NOMO-1 treated with dmso at 0.1 percent for 144 hours (cell line): ENCODE results near the gene ZNF337.
"Not testable (repeated sequence)": the region's sequence is repeated elsewhere in the genome, so short reads cannot be mapped to it uniquely, and the experiment has no call there.

Experiments used
- DNase-seq: peaks from one replicate; lab custom pipeline; 2025; ENCODE audit not compliant: unreplicated experiment; lab: John Stamatoyannopoulos, UW

Gene ZNF337

GRCh38 chr20:25696371-25697131, at the start of gene ZNF337:
TSS of gene ZNF337 (minus strand) at chr20:25696853. CDS start at chr20:25686417, 10,436 bp downstream.
- DNase-seq, result peak; percentile 85

- no peak for DNase-seq
Measured at GRCh38 chr20:25745738-25746137, 49.1 kb upstream of the ZNF337 start.

GRCh38 chr20:25745100-25745499, 48.4 kb upstream of the ZNF337 start:
- DNase-seq, result no peak

- DNase-seq, result no peak
Measured at GRCh38 chr20:25744261-25744660, 47.6 kb upstream of the ZNF337 start.

- no peak for DNase-seq
Measured at GRCh38 chr20:25741088-25741487, 44.4 kb upstream of the ZNF337 start.

GRCh38 chr20:25739615-25740320, 43.1 kb upstream of the ZNF337 start:
- DNase-seq, result no peak

- DNase-seq, result no peak
Measured at GRCh38 chr20:25738198-25738597, 41.5 kb upstream of the ZNF337 start.

- DNase-seq, result no peak
Measured at GRCh38 chr20:25733903-25734302, 37.2 kb upstream of the ZNF337 start.

GRCh38 chr20:25730862-25731261, 34.2 kb upstream of the ZNF337 start:
- DNase-seq, result no peak

GRCh38 chr20:25726357-25726756, 29.7 kb upstream of the ZNF337 start:
- no peak for DNase-seq

- DNase-seq, result no peak
Measured at GRCh38 chr20:25725639-25726038, 29.0 kb upstream of the ZNF337 start.

GRCh38 chr20:25723975-25724374, 27.3 kb upstream of the ZNF337 start:
- no peak for DNase-seq

- no peak for DNase-seq
Measured at GRCh38 chr20:25720285-25720684, 23.6 kb upstream of the ZNF337 start.

GRCh38 chr20:25718896-25719809, 22.5 kb upstream of the ZNF337 start:
- DNase-seq, result not testable (repeated sequence)

GRCh38 chr20:25707695-25708094, 11.0 kb upstream of the ZNF337 start:
- DNase-seq, result no peak

- no peak for DNase-seq
Measured at GRCh38 chr20:25706793-25707192, 10.1 kb upstream of the ZNF337 start.

GRCh38 chr20:25705830-25706351, 9.2 kb upstream of the ZNF337 start:
- DNase-seq, result no peak

GRCh38 chr20:25704303-25704702, 7.7 kb upstream of the ZNF337 start:
- not testable (repeated sequence) for DNase-seq

- not testable (repeated sequence) for DNase-seq
Measured at GRCh38 chr20:25700835-25701234, 4.2 kb upstream of the ZNF337 start.

- DNase-seq, result no peak
Measured at GRCh38 chr20:25699914-25700313, 3.3 kb upstream of the ZNF337 start.

- no peak for DNase-seq
Measured at GRCh38 chr20:25697132-25697446, 436 bp upstream of the ZNF337 start.
